SK-N-SH (cell line): ENCODE data around the gene KIF1A. TPM values are rescaled to one million over a fixed set of nuclear protein-coding genes. Genes with fewer than 3 reads are reported as not detected.

Experiments used
- CTCF ChIA-PET: fragments of 300-600, 350-600 bp; formaldehyde crosslinking; extraction: SDS; loops from one replicate; lab custom pipeline; 2021; lab: Yijun Ruan, JAX
- POLR2A ChIA-PET: fragments of 350-600 bp; sonication (Branson Sonifier 250); formaldehyde crosslinking; extraction: SDS; loops from one replicate; lab custom pipeline; 2020; ENCODE audit warnings: antibody characterized with exemption, inconsistent platforms; lab: Yijun Ruan, JAX
- DNase-seq: peaks from one replicate; pipeline ENCODE4 v3.0.0; 2012
- H2AFZ ChIP-seq: fragments of 200-600 bp; sonication (generic); 2 replicates; pipeline ENCODE4 v1.8.1; 2016; ENCODE audit warnings: antibody characterized with exemption, mild to moderate bottlenecking, low read depth
- H3F3A ChIP-seq: fragments of 200-600 bp; sonication (generic); replicated peaks from 2 replicates; pipeline ENCODE3; 2016; ENCODE audit warnings: antibody characterized with exemption, mild to moderate bottlenecking; ENCODE audit not compliant: insufficient read depth
- H3K27ac ChIP-seq, 2 experiments: fragments of 200-500 bp in 1 of 2; fragments of 200-600 bp in 1 of 2; sonication (Bioruptor generic) in 1 of 2; sonication (generic), shearing (Covaris generic) in 1 of 2; 2 replicates each; pipeline versions ENCODE4 v1.5.1 to v1.6.1; 2014 to 2016; ENCODE audit warnings: low read depth in 2 of 2, inconsistent platforms in 1 of 2, low read length in 1 of 2, mild to moderate bottlenecking in 1 of 2, mixed read lengths in 1 of 2
- H3K27me3 ChIP-seq: fragments of 200-600 bp; sonication (generic), shearing (Covaris generic); 2 replicates; pipeline ENCODE4 v1.6.1; 2016; ENCODE audit warnings: mixed run types; ENCODE audit not compliant: insufficient read depth
- H3K36me3 ChIP-seq, 2 experiments: fragments of 200-500 bp in 1 of 2; fragments of 200-600 bp in 1 of 2; sonication (Bioruptor generic) in 1 of 2; sonication (generic) in 1 of 2; replicated peaks in 1 of 2; 2 replicates each; pipeline versions ENCODE3 to v1.5.1; 2014 to 2016; ENCODE audit warnings: low read length in 1 of 2, mild to moderate bottlenecking in 1 of 2; ENCODE audit not compliant: insufficient read depth in 2 of 2, control insufficient read depth in 1 of 2
- H3K4me1 ChIP-seq, 2 experiments: fragments of 200-500 bp in 1 of 2; fragments of 200-600 bp in 1 of 2; sonication (Bioruptor generic) in 1 of 2; sonication (generic), shearing (Covaris generic) in 1 of 2; 2 replicates each; pipeline versions ENCODE4 v1.5.1 to v1.6.1; 2014 to 2016; ENCODE audit warnings: low read depth in 1 of 2, low read length in 1 of 2, mixed run types in 1 of 2; ENCODE audit not compliant: insufficient read depth in 2 of 2, control insufficient read depth in 1 of 2
- H3K4me2 ChIP-seq: fragments of 200-600 bp; sonication (generic), shearing (Covaris generic); 2 replicates; pipeline ENCODE4 v1.6.1; 2017; ENCODE audit warnings: mixed run types
- H3K4me3 ChIP-seq, 2 experiments: fragments of 200-500 bp in 1 of 2; fragments of 200-600 bp in 1 of 2; sonication (Bioruptor generic) in 1 of 2; sonication (generic), shearing (Covaris generic) in 1 of 2; 2 replicates each; pipeline versions ENCODE4 v1.5.1 to v1.8.1; 2014 to 2016; ENCODE audit warnings: low read depth in 2 of 2, inconsistent platforms in 1 of 2, low read length in 1 of 2, mild to moderate bottlenecking in 1 of 2, mixed read lengths in 1 of 2, moderate library complexity in 1 of 2
- H3K79me2 ChIP-seq: fragments of 200-600 bp; sonication (generic); 2 replicates; pipeline ENCODE4 v1.8.1; 2017; ENCODE audit warnings: mild to moderate bottlenecking; ENCODE audit not compliant: insufficient read depth
- H3K9ac ChIP-seq: fragments of 200-600 bp; sonication (generic); 2 replicates; pipeline ENCODE4 v1.6.1; 2017; ENCODE audit warnings: mixed run types
- H3K9me2 ChIP-seq: fragments of 200-600 bp; sonication (generic); 2 replicates; pipeline ENCODE4 v1.6.1; 2017; ENCODE audit warnings: mixed run types
- H3K9me3 ChIP-seq: fragments of 200-600 bp; sonication (generic); 2 replicates; pipeline ENCODE4 v1.6.1; 2017; ENCODE audit warnings: mixed run types, mild to moderate bottlenecking, moderate library complexity
- H4K20me1 ChIP-seq: fragments of 200-600 bp; sonication (generic); 2 replicates; pipeline ENCODE4 v1.6.1; 2017; ENCODE audit warnings: mild to moderate bottlenecking, mixed run types; ENCODE audit not compliant: insufficient read depth
- ELF1 ChIP-seq: IDR thresholded peaks from 2 replicates; pipeline ENCODE4 v1.4.0; 2012
- EP300 ChIP-seq, 2 experiments: IDR thresholded peaks; 2 replicates each; pipeline versions ENCODE4 v1.4.0 to v1.6.1; 2012; ENCODE audit warnings: borderline replicate concordance in 1 of 2, low read depth in 1 of 2, low read length in 1 of 2
- GABPA ChIP-seq: IDR thresholded peaks from 2 replicates; pipeline ENCODE4 v1.4.0; 2012; ENCODE audit warnings: low read depth, mild to moderate bottlenecking
- GATA2 ChIP-seq: sonication (generic); formaldehyde crosslinking; IDR thresholded peaks from 2 replicates; pipeline ENCODE4 v1.5.0; 2020; ENCODE audit warnings: mild to moderate bottlenecking, missing genetic modification reagents
- NFIC ChIP-seq: IDR thresholded peaks from 2 replicates; pipeline ENCODE4 v1.4.0; 2012; ENCODE audit warnings: borderline replicate concordance
- RAD21 ChIP-seq: IDR thresholded peaks from 2 replicates; pipeline ENCODE4 v1.6.1; 2012; ENCODE audit warnings: mild to moderate bottlenecking, low read length
- SIN3A ChIP-seq: IDR thresholded peaks from 2 replicates; pipeline ENCODE4 v1.6.1; 2012; ENCODE audit warnings: low read depth, mild to moderate bottlenecking, low read length, moderate library complexity, borderline replicate concordance
- SMC3 ChIP-seq: IDR thresholded peaks from 2 replicates; pipeline ENCODE4 v1.6.1; 2012; ENCODE audit warnings: low read depth, low read length, improper control_type of control experiment
- USF2 ChIP-seq: fragments of 150-350 bp; IDR thresholded peaks from 2 replicates; pipeline ENCODE4 v1.6.1; 2017; ENCODE audit warnings: antibody characterized with exemption, low read length, low read depth, borderline replicate concordance
- YY1 ChIP-seq: IDR thresholded peaks from 2 replicates; pipeline ENCODE4 v1.4.0; 2012; ENCODE audit warnings: low read depth, mild to moderate bottlenecking
- WGBS: methylation state at CpG from one replicate; pipeline ENCODE4 v1.1.6; 2017; ENCODE audit warnings: low lambda C conversion rate; 5-methylcytosine and 5-hydroxymethylcytosine counted together
- polyA plus RNA-seq, 3 experiments: library from polyadenylated mRNA; depleted of rRNA; stranded (reverse); fragments of >200 nt; gene quantifications; 2 replicates each; pipeline ENCODE4 v1.2.3, GENCODE V29; 2012
- TF ChIP-seq, protein P1 (sequence below): IDR thresholded peaks from 2 replicates; pipeline ENCODE4 v1.4.0; 2012; ENCODE audit warnings: low read depth, borderline replicate concordance
- TF ChIP-seq, protein P2 (sequence below): IDR thresholded peaks from 2 replicates; pipeline ENCODE4 v1.6.1; 2012; ENCODE audit warnings: mild to moderate bottlenecking, low read depth, low read length, moderate library complexity
- TF ChIP-seq, protein P3 (sequence below): IDR thresholded peaks from 2 replicates; pipeline ENCODE4 v1.4.0; 2012; ENCODE audit warnings: low read depth

Gene KIF1A
- polyA plus RNA-seq, 1 of the 3 experiments (the other 2 are of a cell fraction), result 0.21 TPM

DNA sequence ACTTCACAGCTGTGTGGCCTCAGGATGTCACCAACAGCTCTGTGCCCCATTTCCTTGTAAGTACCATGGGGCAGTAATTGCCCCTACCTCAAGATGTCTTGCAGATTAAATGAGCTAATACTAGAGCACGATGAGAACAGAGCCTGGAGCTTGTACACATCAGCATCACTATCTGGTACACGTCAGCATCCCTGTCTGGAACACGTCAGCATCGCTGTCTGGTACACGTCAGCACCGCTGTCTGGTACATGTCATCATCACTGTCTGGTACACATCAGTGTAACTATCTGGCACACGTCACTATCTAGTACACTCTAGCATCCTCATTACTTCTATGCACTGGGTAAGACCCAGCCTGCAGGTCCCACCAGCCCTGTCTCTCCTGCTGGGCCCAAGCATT, 91.2 kb downstream of the KIF1A start (continued):
- TF ChIP-seq, protein P1, sequence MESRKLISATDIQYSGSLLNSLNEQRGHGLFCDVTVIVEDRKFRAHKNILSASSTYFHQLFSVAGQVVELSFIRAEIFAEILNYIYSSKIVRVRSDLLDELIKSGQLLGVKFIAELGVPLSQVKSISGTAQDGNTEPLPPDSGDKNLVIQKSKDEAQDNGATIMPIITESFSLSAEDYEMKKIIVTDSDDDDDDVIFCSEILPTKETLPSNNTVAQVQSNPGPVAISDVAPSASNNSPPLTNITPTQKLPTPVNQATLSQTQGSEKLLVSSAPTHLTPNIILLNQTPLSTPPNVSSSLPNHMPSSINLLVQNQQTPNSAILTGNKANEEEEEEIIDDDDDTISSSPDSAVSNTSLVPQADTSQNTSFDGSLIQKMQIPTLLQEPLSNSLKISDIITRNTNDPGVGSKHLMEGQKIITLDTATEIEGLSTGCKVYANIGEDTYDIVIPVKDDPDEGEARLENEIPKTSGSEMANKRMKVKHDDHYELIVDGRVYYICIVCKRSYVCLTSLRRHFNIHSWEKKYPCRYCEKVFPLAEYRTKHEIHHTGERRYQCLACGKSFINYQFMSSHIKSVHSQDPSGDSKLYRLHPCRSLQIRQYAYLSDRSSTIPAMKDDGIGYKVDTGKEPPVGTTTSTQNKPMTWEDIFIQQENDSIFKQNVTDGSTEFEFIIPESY, result no peak
- TF ChIP-seq GABPA, result no peak
- no peak for TF ChIP-seq NFIC
- TF ChIP-seq EP300 (IDR thresholded peaks at IDR 0.05; ENCODE audit: borderline replicate concordance in 1 of 2, low read depth in 1 of 2, low read length in 1 of 2), result peak in 1 of 2 experiments; percentile 78; a peak in 1 of 4 replicates
- no peak for TF ChIP-seq USF2
- no peak for TF ChIP-seq RAD21
- TF ChIP-seq ELF1, result no peak
- peak; percentile 46 for TF ChIP-seq GATA2 (CRISPR knock-in tag)
- no peak for TF ChIP-seq YY1
- TF ChIP-seq, protein P2, sequence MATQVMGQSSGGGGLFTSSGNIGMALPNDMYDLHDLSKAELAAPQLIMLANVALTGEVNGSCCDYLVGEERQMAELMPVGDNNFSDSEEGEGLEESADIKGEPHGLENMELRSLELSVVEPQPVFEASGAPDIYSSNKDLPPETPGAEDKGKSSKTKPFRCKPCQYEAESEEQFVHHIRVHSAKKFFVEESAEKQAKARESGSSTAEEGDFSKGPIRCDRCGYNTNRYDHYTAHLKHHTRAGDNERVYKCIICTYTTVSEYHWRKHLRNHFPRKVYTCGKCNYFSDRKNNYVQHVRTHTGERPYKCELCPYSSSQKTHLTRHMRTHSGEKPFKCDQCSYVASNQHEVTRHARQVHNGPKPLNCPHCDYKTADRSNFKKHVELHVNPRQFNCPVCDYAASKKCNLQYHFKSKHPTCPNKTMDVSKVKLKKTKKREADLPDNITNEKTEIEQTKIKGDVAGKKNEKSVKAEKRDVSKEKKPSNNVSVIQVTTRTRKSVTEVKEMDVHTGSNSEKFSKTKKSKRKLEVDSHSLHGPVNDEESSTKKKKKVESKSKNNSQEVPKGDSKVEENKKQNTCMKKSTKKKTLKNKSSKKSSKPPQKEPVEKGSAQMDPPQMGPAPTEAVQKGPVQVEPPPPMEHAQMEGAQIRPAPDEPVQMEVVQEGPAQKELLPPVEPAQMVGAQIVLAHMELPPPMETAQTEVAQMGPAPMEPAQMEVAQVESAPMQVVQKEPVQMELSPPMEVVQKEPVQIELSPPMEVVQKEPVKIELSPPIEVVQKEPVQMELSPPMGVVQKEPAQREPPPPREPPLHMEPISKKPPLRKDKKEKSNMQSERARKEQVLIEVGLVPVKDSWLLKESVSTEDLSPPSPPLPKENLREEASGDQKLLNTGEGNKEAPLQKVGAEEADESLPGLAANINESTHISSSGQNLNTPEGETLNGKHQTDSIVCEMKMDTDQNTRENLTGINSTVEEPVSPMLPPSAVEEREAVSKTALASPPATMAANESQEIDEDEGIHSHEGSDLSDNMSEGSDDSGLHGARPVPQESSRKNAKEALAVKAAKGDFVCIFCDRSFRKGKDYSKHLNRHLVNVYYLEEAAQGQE, result no peak
- TF ChIP-seq, protein P3, sequence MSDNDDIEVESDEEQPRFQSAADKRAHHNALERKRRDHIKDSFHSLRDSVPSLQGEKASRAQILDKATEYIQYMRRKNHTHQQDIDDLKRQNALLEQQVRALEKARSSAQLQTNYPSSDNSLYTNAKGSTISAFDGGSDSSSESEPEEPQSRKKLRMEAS, result no peak
- TF ChIP-seq SIN3A, result no peak
- no peak for TF ChIP-seq SMC3

GRCh38 chr2:240728361-240728760, 91.7 kb downstream of the KIF1A start:
- POLR2A ChIA-PET, result no interaction called here
- TF ChIP-seq, protein P2, result no peak
- no peak for TF ChIP-seq ELF1
- Histone ChIP-seq H3K4me1 (peaks cover 0 to 39% of the 10 kb centered on the region in 2 experiments; a peak in 1 of 4 replicates), H3K9ac (no peak overlapping the region), H3K27me3 (no peaks in the 10 kb centered on the region), H3K9me3 (no peaks in the 10 kb centered on the region), H3F3A (no peaks in the 10 kb centered on the region), H3K9me2 (no peaks in the 10 kb centered on the region), H3K36me3 (no peaks in the 10 kb centered on the region), H3K27ac (peak overlapping the region in 1 of 2 experiments; percentile 39; a peak in 1 of 4 replicates), H2AFZ (no peak overlapping the region), H3K79me2 (no peaks in the 10 kb centered on the region), H4K20me1 (no peaks in the 10 kb centered on the region), H3K4me2 (no peak overlapping the region), H3K4me3 (no peak overlapping the region)
- no peak for DNase-seq
- 71% methylated on average over 10 of the region's 10 CpGs for WGBS
- CTCF ChIA-PET, result interaction anchor here (0.9 to 1.3 kb wide), 2 partner anchors 24 to 87 kb away, joined by 3 to 4 read pairs; no protein-coding TSS in a partner anchor
